Liver (tissue), 3 donors: ENCODE measurements around the gene TMEM221.

Source experiments
- GABPA ChIP-seq, 2 donors: IDR thresholded peaks in 1 of 2; conservative IDR thresholded peaks in 1 of 2; 2 replicates each; pipeline ENCODE4 v1.6.1; 2016; ENCODE audit warnings: antibody characterized with exemption in 2 of 2, mild to moderate bottlenecking in 1 of 2, moderate library complexity in 1 of 2
- MAX ChIP-seq: IDR thresholded peaks from 2 replicates; pipeline ENCODE4 v1.6.1; 2016; ENCODE audit warnings: antibody characterized with exemption
- NR2F2 ChIP-seq: IDR thresholded peaks from 2 replicates; pipeline ENCODE4 v1.6.1; 2016; ENCODE audit warnings: antibody characterized with exemption
- RAD21 ChIP-seq, 2 donors: IDR thresholded peaks; 2 replicates each; pipeline ENCODE4 v1.6.1; 2016; ENCODE audit warnings: antibody characterized with exemption in 2 of 2, mild to moderate bottlenecking in 2 of 2
- SP1 ChIP-seq: IDR thresholded peaks from 2 replicates; pipeline ENCODE4 v1.6.1; 2018; ENCODE audit warnings: antibody characterized with exemption, mild to moderate bottlenecking
- TAF1 ChIP-seq: conservative IDR thresholded peaks from 2 replicates; pipeline ENCODE4 v1.6.1; 2016; ENCODE audit warnings: antibody characterized with exemption, mild to moderate bottlenecking
- YY1 ChIP-seq: IDR thresholded peaks from 2 replicates; pipeline ENCODE4 v1.6.1; 2016; ENCODE audit warnings: antibody characterized with exemption, mild to moderate bottlenecking
- ZBTB33 ChIP-seq: IDR thresholded peaks from 2 replicates; pipeline ENCODE4 v1.6.1; 2016; ENCODE audit warnings: antibody characterized with exemption
- TF ChIP-seq, protein P1 (sequence below): IDR thresholded peaks from 2 replicates; pipeline ENCODE4 v1.6.1; 2016; ENCODE audit warnings: antibody characterized with exemption, mild to moderate bottlenecking
- TF ChIP-seq, protein P2 (sequence below): fragments of 150-350 bp; IDR thresholded peaks from 2 replicates; pipeline ENCODE4 v1.5.1; 2017; ENCODE audit warnings: improper control_type of control experiment, low read depth, low read length; ENCODE audit not compliant: missing input control
- TF ChIP-seq, protein P3 (sequence below): IDR thresholded peaks from 2 replicates; pipeline ENCODE4 v1.6.1; 2016; ENCODE audit warnings: antibody characterized with exemption
- donor health status: healthy.
- donor health status: healthy.

- TF ChIP-seq, protein P1, sequence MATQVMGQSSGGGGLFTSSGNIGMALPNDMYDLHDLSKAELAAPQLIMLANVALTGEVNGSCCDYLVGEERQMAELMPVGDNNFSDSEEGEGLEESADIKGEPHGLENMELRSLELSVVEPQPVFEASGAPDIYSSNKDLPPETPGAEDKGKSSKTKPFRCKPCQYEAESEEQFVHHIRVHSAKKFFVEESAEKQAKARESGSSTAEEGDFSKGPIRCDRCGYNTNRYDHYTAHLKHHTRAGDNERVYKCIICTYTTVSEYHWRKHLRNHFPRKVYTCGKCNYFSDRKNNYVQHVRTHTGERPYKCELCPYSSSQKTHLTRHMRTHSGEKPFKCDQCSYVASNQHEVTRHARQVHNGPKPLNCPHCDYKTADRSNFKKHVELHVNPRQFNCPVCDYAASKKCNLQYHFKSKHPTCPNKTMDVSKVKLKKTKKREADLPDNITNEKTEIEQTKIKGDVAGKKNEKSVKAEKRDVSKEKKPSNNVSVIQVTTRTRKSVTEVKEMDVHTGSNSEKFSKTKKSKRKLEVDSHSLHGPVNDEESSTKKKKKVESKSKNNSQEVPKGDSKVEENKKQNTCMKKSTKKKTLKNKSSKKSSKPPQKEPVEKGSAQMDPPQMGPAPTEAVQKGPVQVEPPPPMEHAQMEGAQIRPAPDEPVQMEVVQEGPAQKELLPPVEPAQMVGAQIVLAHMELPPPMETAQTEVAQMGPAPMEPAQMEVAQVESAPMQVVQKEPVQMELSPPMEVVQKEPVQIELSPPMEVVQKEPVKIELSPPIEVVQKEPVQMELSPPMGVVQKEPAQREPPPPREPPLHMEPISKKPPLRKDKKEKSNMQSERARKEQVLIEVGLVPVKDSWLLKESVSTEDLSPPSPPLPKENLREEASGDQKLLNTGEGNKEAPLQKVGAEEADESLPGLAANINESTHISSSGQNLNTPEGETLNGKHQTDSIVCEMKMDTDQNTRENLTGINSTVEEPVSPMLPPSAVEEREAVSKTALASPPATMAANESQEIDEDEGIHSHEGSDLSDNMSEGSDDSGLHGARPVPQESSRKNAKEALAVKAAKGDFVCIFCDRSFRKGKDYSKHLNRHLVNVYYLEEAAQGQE = no peak
- TF ChIP-seq, protein P2, sequence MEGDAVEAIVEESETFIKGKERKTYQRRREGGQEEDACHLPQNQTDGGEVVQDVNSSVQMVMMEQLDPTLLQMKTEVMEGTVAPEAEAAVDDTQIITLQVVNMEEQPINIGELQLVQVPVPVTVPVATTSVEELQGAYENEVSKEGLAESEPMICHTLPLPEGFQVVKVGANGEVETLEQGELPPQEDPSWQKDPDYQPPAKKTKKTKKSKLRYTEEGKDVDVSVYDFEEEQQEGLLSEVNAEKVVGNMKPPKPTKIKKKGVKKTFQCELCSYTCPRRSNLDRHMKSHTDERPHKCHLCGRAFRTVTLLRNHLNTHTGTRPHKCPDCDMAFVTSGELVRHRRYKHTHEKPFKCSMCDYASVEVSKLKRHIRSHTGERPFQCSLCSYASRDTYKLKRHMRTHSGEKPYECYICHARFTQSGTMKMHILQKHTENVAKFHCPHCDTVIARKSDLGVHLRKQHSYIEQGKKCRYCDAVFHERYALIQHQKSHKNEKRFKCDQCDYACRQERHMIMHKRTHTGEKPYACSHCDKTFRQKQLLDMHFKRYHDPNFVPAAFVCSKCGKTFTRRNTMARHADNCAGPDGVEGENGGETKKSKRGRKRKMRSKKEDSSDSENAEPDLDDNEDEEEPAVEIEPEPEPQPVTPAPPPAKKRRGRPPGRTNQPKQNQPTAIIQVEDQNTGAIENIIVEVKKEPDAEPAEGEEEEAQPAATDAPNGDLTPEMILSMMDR = no peak
- TF ChIP-seq GABPA (IDR thresholded peaks at IDR 0.05 in 1 of 2, conservative IDR thresholded peaks at IDR 0.05 in 1 of 2) (no peak), MAX (no peak), RAD21 (IDR thresholded peaks at IDR 0.05) (no peak), TAF1 (no peak), NR2F2 (no peak), YY1 (no peak), ZBTB33 (no peak), SP1 (no peak)
- TF ChIP-seq, protein P3, sequence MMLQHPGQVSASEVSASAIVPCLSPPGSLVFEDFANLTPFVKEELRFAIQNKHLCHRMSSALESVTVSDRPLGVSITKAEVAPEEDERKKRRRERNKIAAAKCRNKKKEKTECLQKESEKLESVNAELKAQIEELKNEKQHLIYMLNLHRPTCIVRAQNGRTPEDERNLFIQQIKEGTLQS = no peak
These were observed 12.1 kb upstream of the TMEM221 start, which contains the start of gene NXNL1 for GRCh38 chr19:17460372-17461230.
